ENCODE results near the gene DHRS4L2.
"Not testable (repeated sequence)": the region's sequence is repeated elsewhere in the genome, so short reads cannot be mapped to it uniquely, and the experiment has no call there.

DNA sequence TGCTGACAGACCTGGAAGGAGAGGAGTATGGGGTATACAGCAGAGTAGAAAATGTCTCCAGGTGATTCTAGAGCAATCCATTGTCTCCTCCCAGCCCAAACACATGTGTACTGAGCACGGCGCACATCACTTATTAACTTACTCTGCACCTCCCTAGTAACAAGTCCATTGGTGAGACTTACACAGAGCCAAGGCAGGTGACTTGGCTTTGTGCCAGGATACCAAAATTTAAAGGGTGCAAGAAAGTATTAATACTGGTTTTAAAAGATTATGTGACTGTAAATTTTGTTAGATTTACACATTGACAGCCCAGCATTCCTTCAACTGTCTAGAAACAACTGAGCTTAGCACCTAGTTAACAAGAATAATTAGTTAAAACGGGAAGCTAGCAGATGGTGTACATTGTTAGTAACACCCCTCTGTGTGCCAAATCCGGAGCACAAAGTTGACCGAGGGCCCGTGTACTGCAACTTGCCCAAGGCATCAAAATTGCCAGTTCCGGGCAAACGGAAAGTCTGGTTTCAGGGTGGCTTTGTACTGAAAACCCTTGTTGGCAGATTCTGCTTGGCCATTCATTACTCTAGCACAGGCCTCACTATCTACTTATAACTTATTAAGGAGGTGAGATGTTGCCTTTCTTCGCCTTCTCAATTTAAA is 30.7 kb upstream of the DHRS4L2 start:
- TF ChIP-seq, protein P1, sequence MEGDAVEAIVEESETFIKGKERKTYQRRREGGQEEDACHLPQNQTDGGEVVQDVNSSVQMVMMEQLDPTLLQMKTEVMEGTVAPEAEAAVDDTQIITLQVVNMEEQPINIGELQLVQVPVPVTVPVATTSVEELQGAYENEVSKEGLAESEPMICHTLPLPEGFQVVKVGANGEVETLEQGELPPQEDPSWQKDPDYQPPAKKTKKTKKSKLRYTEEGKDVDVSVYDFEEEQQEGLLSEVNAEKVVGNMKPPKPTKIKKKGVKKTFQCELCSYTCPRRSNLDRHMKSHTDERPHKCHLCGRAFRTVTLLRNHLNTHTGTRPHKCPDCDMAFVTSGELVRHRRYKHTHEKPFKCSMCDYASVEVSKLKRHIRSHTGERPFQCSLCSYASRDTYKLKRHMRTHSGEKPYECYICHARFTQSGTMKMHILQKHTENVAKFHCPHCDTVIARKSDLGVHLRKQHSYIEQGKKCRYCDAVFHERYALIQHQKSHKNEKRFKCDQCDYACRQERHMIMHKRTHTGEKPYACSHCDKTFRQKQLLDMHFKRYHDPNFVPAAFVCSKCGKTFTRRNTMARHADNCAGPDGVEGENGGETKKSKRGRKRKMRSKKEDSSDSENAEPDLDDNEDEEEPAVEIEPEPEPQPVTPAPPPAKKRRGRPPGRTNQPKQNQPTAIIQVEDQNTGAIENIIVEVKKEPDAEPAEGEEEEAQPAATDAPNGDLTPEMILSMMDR (IDR thresholded peaks at IDR 0.05; ENCODE audit: low read depth, low read length): not testable (repeated sequence)
- TF ChIP-seq EZH2phosphoT487 (IDR thresholded peaks at IDR 0.05; ENCODE audit: low read depth): not testable (repeated sequence)

Data from OCI-LY3 (cell line).